Neuron (in vitro differentiated cells): ENCODE measurements around the gene OR51I2.

Experiments
- H2AFZ ChIP-seq: one replicate; pipeline ENCODE4 v1.6.1; 2013; ENCODE audit warnings: low read depth, mild to moderate bottlenecking, inconsistent platforms, low read length, moderate library complexity
- H3K27me3 ChIP-seq: one replicate; pipeline ENCODE4 v1.6.1; 2013; ENCODE audit warnings: low read length; ENCODE audit not compliant: insufficient read depth
- H3K36me3 ChIP-seq: one replicate; pipeline ENCODE4 v1.6.1; 2013; ENCODE audit warnings: low read length; ENCODE audit not compliant: insufficient read depth
- H3K4me1 ChIP-seq: one replicate; pipeline ENCODE4 v1.6.1; 2013; ENCODE audit warnings: low read length; ENCODE audit not compliant: insufficient read depth
- H3K4me3 ChIP-seq: 2 replicates; pipeline ENCODE4 v1.5.1; 2013; ENCODE audit warnings: mild to moderate bottlenecking, low read length, moderate library complexity
- H3K9me3 ChIP-seq: one replicate; pipeline ENCODE4 v1.6.1; 2013; ENCODE audit warnings: low read length

Gene OR51I2

GRCh38 chr11:5486421-5486820 is 37.3 kb downstream of the OR51I2 start:
- Histone ChIP-seq H3K27me3 (no peaks in the 10 kb centered on the region), H3K36me3 (no peaks in the 10 kb centered on the region), H3K4me1 (no peaks in the 10 kb centered on the region), H3K9me3 (no peaks in the 10 kb centered on the region), H3K4me3 (no peak overlapping the region), H2AFZ (no peak overlapping the region)

GRCh38 chr11:5488385-5488784 is 39.3 kb downstream of the OR51I2 start, which contains the start of gene OR52D1:
Gene OR52D1 (plus strand): TSS chr11:5488685. CDS start chr11:5488707, 22 bp downstream.
- Histone ChIP-seq H3K4me1 (no peaks in the 10 kb centered on the region), H2AFZ (no peak within 1 kb of the TSS), H3K27me3 (no peaks in the 10 kb centered on the region), H3K4me3 (no peak within 1 kb of the TSS), H3K36me3 (no peaks in the 10 kb centered on the region), H3K9me3 (no peaks in the 10 kb centered on the region)

GRCh38 chr11:5488798-5489399 is 39.8 kb downstream of the OR51I2 start:
- H3K4me1 ChIP-seq = no peaks in the 10 kb centered on the region
- no peaks in the 10 kb centered on the region for H3K9me3 ChIP-seq
- H3K27me3 ChIP-seq = no peaks in the 10 kb centered on the region
- H3K4me3 ChIP-seq = no peak overlapping the region
- no peaks in the 10 kb centered on the region for H3K36me3 ChIP-seq
- no peak overlapping the region for H2AFZ ChIP-seq

GRCh38 chr11:5489576-5490357 is 40.6 kb downstream of the OR51I2 start:
- Histone ChIP-seq H3K27me3 (no peaks in the 10 kb centered on the region), H3K4me3 (no peak overlapping the region), H3K4me1 (no peaks in the 10 kb centered on the region), H2AFZ (no peak overlapping the region), H3K36me3 (no peaks in the 10 kb centered on the region), H3K9me3 (no peaks in the 10 kb centered on the region)

GRCh38 chr11:5499671-5500070 is 50.5 kb downstream of the OR51I2 start:
- Histone ChIP-seq H3K4me1 (no peaks in the 10 kb centered on the region), H2AFZ (no peak overlapping the region), H3K36me3 (no peaks in the 10 kb centered on the region), H3K27me3 (no peaks in the 10 kb centered on the region), H3K4me3 (no peak overlapping the region), H3K9me3 (no peaks in the 10 kb centered on the region)

GRCh38 chr11:5500393-5500801 is 51.3 kb downstream of the OR51I2 start:
- no peaks in the 10 kb centered on the region for H3K36me3 ChIP-seq
- no peak overlapping the region for H2AFZ ChIP-seq
- H3K4me1 ChIP-seq = no peaks in the 10 kb centered on the region
- no peaks in the 10 kb centered on the region for H3K27me3 ChIP-seq
- H3K9me3 ChIP-seq = no peaks in the 10 kb centered on the region
- no peak overlapping the region for H3K4me3 ChIP-seq

- Histone ChIP-seq H3K4me3 (no peak overlapping the region), H3K27me3 (no peaks in the 10 kb centered on the region), H3K4me1 (no peaks in the 10 kb centered on the region), H2AFZ (no peak overlapping the region), H3K9me3 (no peaks in the 10 kb centered on the region), H3K36me3 (no peaks in the 10 kb centered on the region)
These were observed 55.3 kb downstream of the OR51I2 start for GRCh38 chr11:5504403-5504921.

GRCh38 chr11:5505363-5506048 is 56.4 kb downstream of the OR51I2 start:
- Histone ChIP-seq H3K4me1 (no peaks in the 10 kb centered on the region), H3K4me3 (no peak overlapping the region), H3K36me3 (no peaks in the 10 kb centered on the region), H3K9me3 (no peaks in the 10 kb centered on the region), H2AFZ (no peak overlapping the region), H3K27me3 (no peaks in the 10 kb centered on the region)
